IMR-90 (cell line): ENCODE measurements around the gene SNRNP25. TPM values are rescaled to one million over a fixed set of nuclear protein-coding genes. Genes with fewer than 3 reads are reported as not detected.

Experiments used
- ATAC-seq: fragments of 200-7000 bp; cut with Tn5 transposase; 2 replicates; pipeline ENCODE4 v1.9.1; 2020; ENCODE audit warnings: low read depth, mild to moderate bottlenecking, moderate library complexity
- BruUV-seq: library from RNA; stranded (reverse); fragments of 400-500 nt; replicated peaks from 2 replicates; lab custom pipeline; 2021; lab: Mats Ljungman, UMichigan
- CTCF ChIA-PET: fragments of 300-600 bp; formaldehyde crosslinking; extraction: SDS; loops from one replicate; lab custom pipeline; 2021; ENCODE audit warnings: antibody characterized with exemption; lab: Yijun Ruan, JAX
- POLR2A ChIA-PET: fragments of 300-600 bp; sonication (Branson Sonifier 250); formaldehyde crosslinking; loops from one replicate; lab custom pipeline; 2022; ENCODE audit warnings: antibody characterized with exemption; ENCODE audit not compliant: unreplicated experiment; lab: Charles Lee
- DNase-seq: peaks from one replicate; pipeline ENCODE4 v3.0.0; 2013
- H2AFZ ChIP-seq: replicated peaks from 2 replicates; pipeline ENCODE3; 2013; ENCODE audit warnings: low read length, mild to moderate bottlenecking; ENCODE audit not compliant: poor library complexity
- H2AK5ac ChIP-seq: 2 replicates; pipeline ENCODE4 v1.6.1; 2013; ENCODE audit warnings: low read depth, low read length, inconsistent platforms
- H2AK9ac ChIP-seq: replicated peaks from 2 replicates; pipeline ENCODE3; 2013; ENCODE audit warnings: mild to moderate bottlenecking, low read depth, low read length, moderate library complexity; ENCODE audit not compliant: poor library complexity
- H2BK120ac ChIP-seq: 2 replicates; pipeline ENCODE4 v1.6.1; 2013; ENCODE audit warnings: low read depth, low read length, inconsistent platforms
- H2BK15ac ChIP-seq: 3 replicates; pipeline ENCODE4 v1.6.1; 2013; ENCODE audit warnings: low read depth, low read length, inconsistent platforms
- H2BK20ac ChIP-seq: 2 replicates; pipeline ENCODE4 v1.6.1; 2013; ENCODE audit warnings: low read depth, mild to moderate bottlenecking, inconsistent platforms, low read length, moderate library complexity
- H2BK5ac ChIP-seq: 2 replicates; pipeline ENCODE4 v1.6.1; 2013; ENCODE audit warnings: mild to moderate bottlenecking, low read depth, low read length, inconsistent platforms; ENCODE audit not compliant: poor library complexity, severe bottlenecking
- H3K14ac ChIP-seq: replicated peaks from 2 replicates; pipeline ENCODE4 v1.6.1; 2013; ENCODE audit warnings: low read depth, low read length, inconsistent platforms
- H3K18ac ChIP-seq: 2 replicates; pipeline ENCODE4 v1.6.1; 2013; ENCODE audit warnings: low read depth, low read length, control low read depth
- H3K23ac ChIP-seq: 2 replicates; pipeline ENCODE4 v1.6.1; 2013; ENCODE audit warnings: low read depth, low read length, inconsistent platforms
- H3K27ac ChIP-seq: 2 replicates; pipeline ENCODE4 v1.5.1; 2013; ENCODE audit warnings: mild to moderate bottlenecking, control low read depth, low read length; ENCODE audit not compliant: insufficient read depth
- H3K27me3 ChIP-seq: 2 replicates; pipeline ENCODE4 v1.6.1; 2013; ENCODE audit warnings: low read length; ENCODE audit not compliant: control insufficient read depth, insufficient read depth
- H3K36me3 ChIP-seq: 2 replicates; pipeline ENCODE4 v1.6.1; 2013; ENCODE audit warnings: low read length, mixed read lengths; ENCODE audit not compliant: control insufficient read depth, insufficient read depth
- H3K4ac ChIP-seq: 2 replicates; pipeline ENCODE4 v1.6.1; 2013; ENCODE audit warnings: low read depth, low read length, inconsistent platforms
- H3K4me1 ChIP-seq: 2 replicates; pipeline ENCODE4 v1.6.1; 2013; ENCODE audit warnings: low read length, mixed read lengths; ENCODE audit not compliant: control insufficient read depth, insufficient read depth
- H3K4me2 ChIP-seq: 2 replicates; pipeline ENCODE4 v1.6.1; 2013; ENCODE audit warnings: low read depth, mild to moderate bottlenecking, control low read depth, low read length, moderate library complexity
- H3K4me3 ChIP-seq: 2 replicates; pipeline ENCODE4 v1.5.1; 2013; ENCODE audit warnings: low read depth, mild to moderate bottlenecking, control low read depth, low read length, moderate library complexity; ENCODE audit not compliant: insufficient read depth
- H3K56ac ChIP-seq: 2 replicates; pipeline ENCODE4 v1.6.1; 2013; ENCODE audit warnings: low read length, inconsistent platforms; ENCODE audit not compliant: insufficient read depth; ENCODE audit errors: extremely low read depth
- H3K79me1 ChIP-seq, 2 experiments: 2 replicates each; pipeline ENCODE4 v1.6.1; 2013; ENCODE audit warnings: low read length in 2 of 2, inconsistent platforms in 1 of 2, low read depth in 1 of 2
- H3K9ac ChIP-seq: 2 replicates; pipeline ENCODE4 v1.6.1; 2013; ENCODE audit warnings: low read depth, low read length, control low read depth
- H3K9me1 ChIP-seq: 2 replicates; pipeline ENCODE4 v1.6.1; 2013; ENCODE audit warnings: low read length, inconsistent platforms; ENCODE audit not compliant: insufficient read depth
- H3K9me3 ChIP-seq: 2 replicates; pipeline ENCODE4 v1.6.1; 2013; ENCODE audit warnings: low read length; ENCODE audit not compliant: control insufficient read depth, insufficient read depth
- H4K20me1 ChIP-seq: 2 replicates; pipeline ENCODE4 v1.6.1; 2013; ENCODE audit warnings: low read length, inconsistent platforms; ENCODE audit not compliant: insufficient read depth
- H4K5ac ChIP-seq: 2 replicates; pipeline ENCODE4 v1.6.1; 2013; ENCODE audit warnings: mild to moderate bottlenecking, low read depth, low read length, control low read depth
- H4K8ac ChIP-seq, 2 experiments: 2 replicates each; pipeline ENCODE4 v1.6.1; 2013; ENCODE audit warnings: low read depth in 2 of 2, low read length in 2 of 2, control low read depth in 1 of 2, inconsistent platforms in 1 of 2
- H4K91ac ChIP-seq: 2 replicates; pipeline ENCODE4 v1.6.1; 2013; ENCODE audit warnings: low read depth, low read length, inconsistent platforms; ENCODE audit not compliant: insufficient read depth
- BHLHE40 ChIP-seq: fragments of 150-350 bp; IDR thresholded peaks from 2 replicates; pipeline ENCODE4 v1.6.1; 2016; ENCODE audit warnings: mild to moderate bottlenecking, low read depth, low read length
- CEBPB ChIP-seq: IDR thresholded peaks from 2 replicates; pipeline ENCODE4 v1.6.1; 2012; ENCODE audit warnings: low read depth, low read length, improper control_type of control experiment
- CHD1 ChIP-seq: IDR thresholded peaks from 2 replicates; pipeline ENCODE4 v1.6.1; 2012; ENCODE audit warnings: low read depth, low read length, improper control_type of control experiment
- FOS ChIP-seq: fragments of 150-350 bp; IDR thresholded peaks from 2 replicates; pipeline ENCODE4 v1.6.1; 2016; ENCODE audit warnings: low read depth, low read length
- MAFK ChIP-seq: IDR thresholded peaks from 2 replicates; pipeline ENCODE4 v1.6.1; 2012; ENCODE audit warnings: low read depth, low read length, improper control_type of control experiment
- MAZ ChIP-seq: IDR thresholded peaks from 2 replicates; pipeline ENCODE4 v1.6.1; 2012; ENCODE audit warnings: low read depth, mild to moderate bottlenecking, low read length, improper control_type of control experiment, moderate library complexity, borderline replicate concordance
- MXI1 ChIP-seq: IDR thresholded peaks from 2 replicates; pipeline ENCODE4 v1.6.1; 2012; ENCODE audit warnings: low read depth, mild to moderate bottlenecking, low read length, moderate library complexity, borderline replicate concordance
- NFE2L2 ChIP-seq: fragments of 150-350 bp; IDR thresholded peaks from 2 replicates; pipeline ENCODE4 v1.6.1; 2016; ENCODE audit warnings: low read depth, mild to moderate bottlenecking, low read length
- POLR2A ChIP-seq: IDR thresholded peaks from 2 replicates; pipeline ENCODE4 v1.6.1; 2012; ENCODE audit warnings: mild to moderate bottlenecking, low read depth, low read length
- RAD21 ChIP-seq: IDR thresholded peaks from 2 replicates; pipeline ENCODE4 v1.6.1; 2012; ENCODE audit warnings: low read length, improper control_type of control experiment
- RCOR1 ChIP-seq: IDR thresholded peaks from 2 replicates; pipeline ENCODE4 v1.6.1; 2012; ENCODE audit warnings: mild to moderate bottlenecking, low read length, improper control_type of control experiment; ENCODE audit not compliant: insufficient replicate concordance
- RFX5 ChIP-seq: IDR thresholded peaks from 2 replicates; pipeline ENCODE4 v1.8.0; 2012; ENCODE audit warnings: low read depth, mild to moderate bottlenecking, low read length, moderate library complexity
- SMC3 ChIP-seq: fragments of 150-350 bp; IDR thresholded peaks from 2 replicates; pipeline ENCODE4 v1.6.1; 2016; ENCODE audit warnings: low read depth, mild to moderate bottlenecking, antibody characterized with exemption, low read length, moderate library complexity
- WGBS, 2 experiments: methylation state at CpG; one replicate each; pipeline versions ENCODE4 v1.1.5 to v1.1.7; 2013; ENCODE audit warnings: missing lambda C conversion rate in 2 of 2; ENCODE audit not compliant: insufficient read length in 1 of 2; ENCODE audit errors: extremely low coverage in 2 of 2; 5-methylcytosine and 5-hydroxymethylcytosine counted together
- dilution Hi-C: fragments of 300-500 bp; cut with HindIII; formaldehyde crosslinking; loops from one replicate; pipeline ENCODE4 v1.14.3; 2018; ENCODE audit warnings: low sequenced_read_pairs; ENCODE audit not compliant: unreplicated experiment
- in situ Hi-C: fragments of 300-500 bp; cut with MboI; formaldehyde crosslinking; loops from 3 replicates; pipeline ENCODE4 v1.14.3; 2019; ENCODE audit warnings: low sequenced_read_pairs, inconsistent platforms, mixed read lengths
- intact Hi-C: fragments of 100-400 bp; cut with micrococcal nuclease; formaldehyde crosslinking; loops from 2 replicates; pipeline ENCODE4 v1.10.0; 2022
- polyA plus RNA-seq, 3 experiments: library from polyadenylated mRNA; depleted of rRNA; stranded (reverse); fragments of >200 nt; gene quantifications; 2 replicates each; pipeline ENCODE4 v1.2.3, GENCODE V29; 2012; ENCODE audit warnings: low replicate concordance in 1 of 3
- total RNA-seq: library from RNA; depleted of rRNA; stranded (reverse); fragments of >200 nt; gene quantifications from 2 replicates; pipeline ENCODE4 v1.2.3, GENCODE V29; 2012
- TF ChIP-seq, protein P1 (sequence below): fragments of 150-350 bp; IDR thresholded peaks from 2 replicates; pipeline ENCODE4 v1.6.1; 2016; ENCODE audit warnings: low read depth, mild to moderate bottlenecking, low read length, moderate library complexity, borderline replicate concordance
- TF ChIP-seq, protein P2 (sequence below): fragments of 150-350 bp; IDR thresholded peaks from 2 replicates; pipeline ENCODE4 v1.6.1; 2017; ENCODE audit warnings: mild to moderate bottlenecking, antibody characterized with exemption, low read length, low read depth
- TF ChIP-seq, protein P3 (sequence below): conservative IDR thresholded peaks from 2 replicates; pipeline ENCODE4 v1.5.1; 2012; ENCODE audit warnings: mild to moderate bottlenecking, low read depth, low read length, improper control_type of control experiment

The SNRNP25 gene
- total and polyA plus RNA-seq, 2 of the 4 experiments (the other 2 are of a cell fraction) = 67.2 to 88.0 TPM

DNA sequence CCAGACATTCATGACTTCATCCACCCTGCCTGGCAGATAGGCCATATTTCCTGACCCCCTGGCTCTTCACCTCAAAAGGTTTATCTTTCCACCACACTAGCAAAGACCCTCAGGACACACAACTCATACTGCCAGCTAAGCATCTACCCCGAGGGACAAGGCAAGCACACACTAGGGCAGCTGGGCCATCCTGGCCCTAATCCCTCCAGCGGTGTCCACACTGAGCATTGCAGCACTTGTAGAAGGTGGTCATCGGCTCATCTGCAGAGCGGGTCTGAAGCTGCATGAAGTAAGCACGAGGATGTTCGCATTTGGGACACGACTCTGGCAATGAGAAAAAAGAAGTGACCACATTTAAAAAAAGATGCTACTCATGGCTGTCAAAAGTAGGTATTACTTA, 6.4 kb upstream of the SNRNP25 start:
- Histone ChIP-seq H3K4ac (no peak overlapping the region), H3K36me3 (peaks cover 13% of the 10 kb centered on the region), H3K18ac (no peak overlapping the region), H3K14ac (no peak overlapping the region), H4K5ac (no peak overlapping the region), H3K79me1 (peaks cover 14 to 30% of the 10 kb centered on the region in 2 experiments; a peak in 3 of 4 replicates), H2BK20ac (no peak overlapping the region), H2AK9ac (no peak overlapping the region), H3K9ac (no peak overlapping the region), H3K4me2 (no peak overlapping the region), H2BK15ac (no peak overlapping the region), H3K56ac (no peak overlapping the region), H3K27me3 (no peaks in the 10 kb centered on the region), H4K8ac (no peak overlapping the region), H3K9me3 (no peaks in the 10 kb centered on the region), H4K91ac (no peak overlapping the region), H3K4me3 (no peak overlapping the region), H3K27ac (no peak overlapping the region), H3K23ac (no peak overlapping the region), H2AK5ac (no peak overlapping the region), H4K20me1 (peaks cover 3% of the 10 kb centered on the region; the same call in 1 of the 2 replicates), H2AFZ (peak overlapping the region; percentile 41), H2BK5ac (no peak overlapping the region), H3K9me1 (peaks cover 4% of the 10 kb centered on the region; the same call in 1 of the 2 replicates), H3K4me1 (peaks cover 5% of the 10 kb centered on the region; the same call in 1 of the 2 replicates), H2BK120ac (no peak overlapping the region)
- no CpG with 5 or more reads among the region's 7 CpGs for WGBS, 2 experiments
- ATAC-seq (no peak), DNase-seq (no peak)
- in situ Hi-C loops = no loop called here
- TF ChIP-seq MXI1 (no peak), SMC3 (no peak), CEBPB (no peak), MAFK (no peak), BHLHE40 (no peak), NFE2L2 (no peak), POLR2A (no peak), CHD1 (no peak), RFX5 (no peak), FOS (no peak), MAZ (no peak), RAD21 (no peak), RCOR1 (no peak)
- TF ChIP-seq, protein P1, sequence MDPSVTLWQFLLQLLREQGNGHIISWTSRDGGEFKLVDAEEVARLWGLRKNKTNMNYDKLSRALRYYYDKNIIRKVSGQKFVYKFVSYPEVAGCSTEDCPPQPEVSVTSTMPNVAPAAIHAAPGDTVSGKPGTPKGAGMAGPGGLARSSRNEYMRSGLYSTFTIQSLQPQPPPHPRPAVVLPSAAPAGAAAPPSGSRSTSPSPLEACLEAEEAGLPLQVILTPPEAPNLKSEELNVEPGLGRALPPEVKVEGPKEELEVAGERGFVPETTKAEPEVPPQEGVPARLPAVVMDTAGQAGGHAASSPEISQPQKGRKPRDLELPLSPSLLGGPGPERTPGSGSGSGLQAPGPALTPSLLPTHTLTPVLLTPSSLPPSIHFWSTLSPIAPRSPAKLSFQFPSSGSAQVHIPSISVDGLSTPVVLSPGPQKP = no peak
- TF ChIP-seq, protein P2, sequence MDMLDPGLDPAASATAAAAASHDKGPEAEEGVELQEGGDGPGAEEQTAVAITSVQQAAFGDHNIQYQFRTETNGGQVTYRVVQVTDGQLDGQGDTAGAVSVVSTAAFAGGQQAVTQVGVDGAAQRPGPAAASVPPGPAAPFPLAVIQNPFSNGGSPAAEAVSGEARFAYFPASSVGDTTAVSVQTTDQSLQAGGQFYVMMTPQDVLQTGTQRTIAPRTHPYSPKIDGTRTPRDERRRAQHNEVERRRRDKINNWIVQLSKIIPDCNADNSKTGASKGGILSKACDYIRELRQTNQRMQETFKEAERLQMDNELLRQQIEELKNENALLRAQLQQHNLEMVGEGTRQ = no peak
- TF ChIP-seq, protein P3, sequence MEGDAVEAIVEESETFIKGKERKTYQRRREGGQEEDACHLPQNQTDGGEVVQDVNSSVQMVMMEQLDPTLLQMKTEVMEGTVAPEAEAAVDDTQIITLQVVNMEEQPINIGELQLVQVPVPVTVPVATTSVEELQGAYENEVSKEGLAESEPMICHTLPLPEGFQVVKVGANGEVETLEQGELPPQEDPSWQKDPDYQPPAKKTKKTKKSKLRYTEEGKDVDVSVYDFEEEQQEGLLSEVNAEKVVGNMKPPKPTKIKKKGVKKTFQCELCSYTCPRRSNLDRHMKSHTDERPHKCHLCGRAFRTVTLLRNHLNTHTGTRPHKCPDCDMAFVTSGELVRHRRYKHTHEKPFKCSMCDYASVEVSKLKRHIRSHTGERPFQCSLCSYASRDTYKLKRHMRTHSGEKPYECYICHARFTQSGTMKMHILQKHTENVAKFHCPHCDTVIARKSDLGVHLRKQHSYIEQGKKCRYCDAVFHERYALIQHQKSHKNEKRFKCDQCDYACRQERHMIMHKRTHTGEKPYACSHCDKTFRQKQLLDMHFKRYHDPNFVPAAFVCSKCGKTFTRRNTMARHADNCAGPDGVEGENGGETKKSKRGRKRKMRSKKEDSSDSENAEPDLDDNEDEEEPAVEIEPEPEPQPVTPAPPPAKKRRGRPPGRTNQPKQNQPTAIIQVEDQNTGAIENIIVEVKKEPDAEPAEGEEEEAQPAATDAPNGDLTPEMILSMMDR = no peak
- ChIA-PET POLR2A (no interaction called here), CTCF (no interaction called here)
- BruUV-seq = no TSS peak
- dilution Hi-C loops = no loop called here
- intact Hi-C loops = no loop called here
